HepG2 (cell line): ENCODE measurements around the gene TAPBP. TPM values are rescaled to one million over a fixed set of nuclear protein-coding genes. Genes with fewer than 3 reads are reported as not detected.

Source experiments
- AHR ChIP-seq: IDR thresholded peaks from 2 replicates; pipeline ENCODE4 v1.6.1; 2018; ENCODE audit warnings: missing genetic modification reagents, missing compliant biosample characterization
- ATF2 ChIP-seq: sonication (generic); formaldehyde crosslinking; IDR thresholded peaks from 2 replicates; pipeline ENCODE4 v1.4.0; 2020; ENCODE audit warnings: missing genetic modification reagents
- BCLAF1 ChIP-seq: fragments of 450-650 bp; IDR thresholded peaks from 2 replicates; pipeline ENCODE4 v1.6.1; 2017; ENCODE audit warnings: mild to moderate bottlenecking
- CREM ChIP-seq, 2 experiments: sonication (generic) in 1 of 2; formaldehyde crosslinking in 1 of 2; IDR thresholded peaks; 2 replicates each; pipeline versions ENCODE4 v1.4.0 to v1.6.1; 2016 to 2020; ENCODE audit warnings: antibody characterized with exemption in 1 of 2, mild to moderate bottlenecking in 1 of 2, missing genetic modification reagents in 1 of 2
- EZH2 ChIP-seq: conservative IDR thresholded peaks from 2 replicates; pipeline ENCODE4 v1.6.1; 2012; ENCODE audit warnings: mild to moderate bottlenecking, low read depth, low read length, moderate library complexity
- MTA1 ChIP-seq: sonication (generic); formaldehyde crosslinking; IDR thresholded peaks from 2 replicates; pipeline ENCODE4 v1.4.0; 2020; ENCODE audit warnings: missing genetic modification reagents, mild to moderate bottlenecking, borderline replicate concordance
- STAG1 ChIP-seq: sonication (generic); formaldehyde crosslinking; IDR thresholded peaks from 2 replicates; pipeline ENCODE4 v1.4.0; 2020; ENCODE audit warnings: missing genetic modification reagents
- U2AF1 ChIP-seq: fragments of 200-400 bp; formaldehyde crosslinking; optimal IDR thresholded peaks from 2 replicates; pipeline ENCODE3; 2017; ENCODE audit warnings: mild to moderate bottlenecking, low read depth, low read length
- XRCC5 ChIP-seq: fragments of 200-400 bp; formaldehyde crosslinking; optimal IDR thresholded peaks from 2 replicates; pipeline ENCODE3; 2017; ENCODE audit warnings: mild to moderate bottlenecking, low read length
- ZBTB14 ChIP-seq: sonication (generic); formaldehyde crosslinking; IDR thresholded peaks from 2 replicates; pipeline ENCODE4 v1.4.0; 2020; ENCODE audit warnings: missing genetic modification reagents
- ZBTB26 ChIP-seq: IDR thresholded peaks from 2 replicates; pipeline ENCODE4 v1.6.1; 2016; ENCODE audit warnings: missing compliant biosample characterization, missing genetic modification reagents, borderline replicate concordance
- ZBTB33 ChIP-seq: sonication (generic); formaldehyde crosslinking; IDR thresholded peaks from 2 replicates; pipeline ENCODE4 v1.4.0; 2020; ENCODE audit warnings: missing genetic modification reagents
- ZFP62 ChIP-seq: sonication (generic); formaldehyde crosslinking; IDR thresholded peaks from 2 replicates; pipeline ENCODE4 v1.4.0; 2020; ENCODE audit warnings: missing genetic modification reagents
- ZNF124 ChIP-seq: sonication (generic); formaldehyde crosslinking; IDR thresholded peaks from 2 replicates; pipeline ENCODE4 v1.4.0; 2020; ENCODE audit warnings: missing genetic modification reagents
- ZNF230 ChIP-seq: sonication (generic); formaldehyde crosslinking; IDR thresholded peaks from 2 replicates; pipeline ENCODE4 v1.4.0; 2020; ENCODE audit warnings: mild to moderate bottlenecking, missing genetic modification reagents
- ZNF275 ChIP-seq: sonication (generic); formaldehyde crosslinking; IDR thresholded peaks from 2 replicates; pipeline ENCODE4 v1.8.0; 2022; ENCODE audit warnings: missing genetic modification reagents, mild to moderate bottlenecking, inconsistent platforms, borderline replicate concordance
- ZNF383 ChIP-seq: sonication (generic); formaldehyde crosslinking; IDR thresholded peaks from 2 replicates; pipeline ENCODE4 v1.4.0; 2020; ENCODE audit warnings: missing genetic modification reagents, mild to moderate bottlenecking, borderline replicate concordance
- ZNF782 ChIP-seq: sonication (generic); formaldehyde crosslinking; IDR thresholded peaks from 2 replicates; pipeline ENCODE4 v1.4.0; 2020; ENCODE audit warnings: missing genetic modification reagents, mild to moderate bottlenecking, borderline replicate concordance
- polyA plus RNA-seq, 8 experiments: library from polyadenylated mRNA; depleted of rRNA in 3 of 8; stranded (reverse) in 7 of 8; unstranded in 1 of 8; fragments of >200 nt; fragmentation: Illumina TruSeq in 4 of 8; extraction: Trizol in 4 of 8; gene quantifications; 2 replicates each; pipeline versions ENCODE4 v1.2.1 to v1.2.3, GENCODE V29; 2011 to 2016; ENCODE audit warnings: low read depth in 4 of 8, missing spikeins in 1 of 8, mixed read lengths in 1 of 8; ENCODE audit not compliant: insufficient read depth in 1 of 8
- total RNA-seq, 5 experiments: library from RNA; depleted of rRNA; stranded (reverse); fragments of >200 nt; fragmentation: Illumina TruSeq; extraction: Trizol; gene quantifications; 2 replicates each; pipeline ENCODE4 v1.2.3, GENCODE V29; 2016; ENCODE audit warnings: low read depth in 1 of 5

TAPBP gene
- total and polyA plus RNA-seq, 2 of the 13 experiments (the other 11 are each of a cell fraction or from before 2014, with no cell fraction given): 27.4 to 32.3 TPM

- TF ChIP-seq STAG1 (CRISPR knock-in tag) (no peak; the same call in 1 of the 2 replicates), ZNF230 (no peak), U2AF1 (no peak), ATF2 (CRISPR knock-in tag) (no peak), ZFP62 (CRISPR knock-in tag) (no peak), ZBTB14 (CRISPR knock-in tag) (0 out of 2 replicates have a peak, but pooled peaks have one; percentile 33), ZNF124 (CRISPR knock-in tag) (no peak), ZBTB26 (CRISPR knock-in tag) (no peak; the same call in 1 of the 2 replicates), ZNF275 (CRISPR knock-in tag) (no peak), CREM (IDR thresholded peaks at IDR 0.05) (no peak), CREM (CRISPR knock-in tag; IDR thresholded peaks at IDR 0.05) (no peak), BCLAF1 (no peak), ZNF782 (CRISPR knock-in tag) (no peak), ZNF383 (CRISPR knock-in tag) (0 out of 2 replicates have a peak, but pooled peaks have one; percentile 38), EZH2 (no peak), ZBTB33 (CRISPR knock-in tag) (no peak), MTA1 (CRISPR knock-in tag) (no peak), XRCC5 (no peak), AHR (no peak; the same call in 1 of the 2 replicates)
These were observed 41.4 kb downstream of the TAPBP start (continued) for GRCh38 chr6:33272275-33273128.
